Right lobe of liver (tissue), 4 donors: ENCODE data around the gene EXD3.

Experiments
- CTCF ChIP-seq, 4 donors: fragments of 200-600 bp in 3 of 4; fragments of 450-650 bp in 1 of 4; IDR thresholded peaks; one replicate each; pipeline versions ENCODE4 v1.5.1 to v1.8.0; 2016 to 2022; ENCODE audit warnings: antibody characterized with exemption in 4 of 4, mild to moderate bottlenecking in 2 of 4
- POLR2A ChIP-seq: fragments of 450-650 bp; IDR thresholded peaks from one replicate; pipeline ENCODE4 v1.6.1; 2017; ENCODE audit warnings: antibody characterized with exemption, mild to moderate bottlenecking
- donor health status: DM: no; HTN: no; CAD: no.
- donor health status: DM: no; HTN: no; CAD: no.
- donor health status: DM: no; HTN: yes; CAD: no.

GRCh38 chr9:137348769-137349470 lies 74.0 kb downstream of the EXD3 start:
- TF ChIP-seq POLR2A (no peak), CTCF (IDR thresholded peaks at IDR 0.05) (no peak)
